ENCODE data around the gene CHPF2.

The CHPF2 gene

GRCh38 chr7:151245360-151246101 lies 13.2 kb downstream of the CHPF2 start (continued):
- TF ChIP-seq, protein P1, sequence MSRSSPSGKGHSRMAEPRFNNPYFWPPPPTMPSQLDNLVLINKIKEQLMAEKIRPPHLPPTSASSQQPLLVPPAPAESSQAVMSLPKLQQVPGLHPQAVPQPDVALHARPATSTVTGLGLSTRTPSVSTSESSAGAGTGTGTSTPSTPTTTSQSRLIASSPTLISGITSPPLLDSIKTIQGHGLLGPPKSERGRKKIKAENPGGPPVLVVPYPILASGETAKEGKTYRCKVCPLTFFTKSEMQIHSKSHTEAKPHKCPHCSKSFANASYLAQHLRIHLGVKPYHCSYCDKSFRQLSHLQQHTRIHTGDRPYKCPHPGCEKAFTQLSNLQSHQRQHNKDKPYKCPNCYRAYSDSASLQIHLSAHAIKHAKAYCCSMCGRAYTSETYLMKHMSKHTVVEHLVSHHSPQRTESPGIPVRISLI (tag by site-specific recombination; IDR thresholded peaks at IDR 0.05) = no peak
- TF ChIP-seq ZNF561 (tag by site-specific recombination; IDR thresholded peaks at IDR 0.05; ENCODE audit: borderline replicate concordance) (no peak), ZEB2 (tag by site-specific recombination; IDR thresholded peaks at IDR 0.05) (0 out of 2 replicates have a peak, but pooled peaks have one; percentile 27), ZNF660 (tag by site-specific recombination; IDR thresholded peaks at IDR 0.05) (0 out of 2 replicates have a peak, but pooled peaks have one; percentile 24), ZFHX2 (tag by site-specific recombination; conservative IDR thresholded peaks at IDR 0.05) (peak; percentile 98), WT1 (tag by site-specific recombination; IDR thresholded peaks at IDR 0.05) (0 out of 2 replicates have a peak, but pooled peaks have one; percentile 8), HOXD13 (CRISPR knock-in tag; IDR thresholded peaks at IDR 0.05; ENCODE audit: borderline replicate concordance) (no peak), ZNF248 (tag by site-specific recombination; IDR thresholded peaks at IDR 0.05) (no peak), ZSCAN30 (tag by site-specific recombination; IDR thresholded peaks at IDR 0.05) (peak; percentile 62; the same call in 1 of the 2 replicates), PATZ1 (tag by site-specific recombination; IDR thresholded peaks at IDR 0.05) (peak; percentile 59), ZNF600 (tag by site-specific recombination; IDR thresholded peaks at IDR 0.05) (0 out of 2 replicates have a peak, but pooled peaks have one; percentile 13), SP2 (tag by site-specific recombination; IDR thresholded peaks at IDR 0.05) (peak; percentile 7; the same call in 1 of the 2 replicates), GLIS2 (tag by site-specific recombination; IDR thresholded peaks at IDR 0.05) (peak; percentile 58), ZBTB20 (tag by site-specific recombination; IDR thresholded peaks at IDR 0.05) (peak; percentile 44; the same call in 1 of the 2 replicates), KLF8 (tag by site-specific recombination; IDR thresholded peaks at IDR 0.05) (0 out of 2 replicates have a peak, but pooled peaks have one; percentile 28), ZNF423 (tag by site-specific recombination; IDR thresholded peaks at IDR 0.05) (peak; percentile 72)
- TF ChIP-seq, protein P2, sequence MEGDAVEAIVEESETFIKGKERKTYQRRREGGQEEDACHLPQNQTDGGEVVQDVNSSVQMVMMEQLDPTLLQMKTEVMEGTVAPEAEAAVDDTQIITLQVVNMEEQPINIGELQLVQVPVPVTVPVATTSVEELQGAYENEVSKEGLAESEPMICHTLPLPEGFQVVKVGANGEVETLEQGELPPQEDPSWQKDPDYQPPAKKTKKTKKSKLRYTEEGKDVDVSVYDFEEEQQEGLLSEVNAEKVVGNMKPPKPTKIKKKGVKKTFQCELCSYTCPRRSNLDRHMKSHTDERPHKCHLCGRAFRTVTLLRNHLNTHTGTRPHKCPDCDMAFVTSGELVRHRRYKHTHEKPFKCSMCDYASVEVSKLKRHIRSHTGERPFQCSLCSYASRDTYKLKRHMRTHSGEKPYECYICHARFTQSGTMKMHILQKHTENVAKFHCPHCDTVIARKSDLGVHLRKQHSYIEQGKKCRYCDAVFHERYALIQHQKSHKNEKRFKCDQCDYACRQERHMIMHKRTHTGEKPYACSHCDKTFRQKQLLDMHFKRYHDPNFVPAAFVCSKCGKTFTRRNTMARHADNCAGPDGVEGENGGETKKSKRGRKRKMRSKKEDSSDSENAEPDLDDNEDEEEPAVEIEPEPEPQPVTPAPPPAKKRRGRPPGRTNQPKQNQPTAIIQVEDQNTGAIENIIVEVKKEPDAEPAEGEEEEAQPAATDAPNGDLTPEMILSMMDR (tag by site-specific recombination; IDR thresholded peaks at IDR 0.05) = 0 out of 2 replicates have a peak, but pooled peaks have one; percentile 19
- TF ChIP-seq, protein P3, sequence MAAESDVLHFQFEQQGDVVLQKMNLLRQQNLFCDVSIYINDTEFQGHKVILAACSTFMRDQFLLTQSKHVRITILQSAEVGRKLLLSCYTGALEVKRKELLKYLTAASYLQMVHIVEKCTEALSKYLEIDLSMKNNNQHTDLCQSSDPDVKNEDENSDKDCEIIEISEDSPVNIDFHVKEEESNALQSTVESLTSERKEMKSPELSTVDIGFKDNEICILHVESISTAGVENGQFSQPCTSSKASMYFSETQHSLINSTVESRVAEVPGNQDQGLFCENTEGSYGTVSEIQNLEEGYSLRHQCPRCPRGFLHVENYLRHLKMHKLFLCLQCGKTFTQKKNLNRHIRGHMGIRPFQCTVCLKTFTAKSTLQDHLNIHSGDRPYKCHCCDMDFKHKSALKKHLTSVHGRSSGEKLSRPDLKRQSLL (tag by site-specific recombination; IDR thresholded peaks at IDR 0.05) = peak; percentile 48; the same call in 1 of the 2 replicates

GRCh38 chr7:151246102-151246850 lies 14.0 kb downstream of the CHPF2 start:
- Histone ChIP-seq H3K4me1 (ENCODE audit: control insufficient read depth, insufficient read depth, low read length) (peaks cover 3% of the 10 kb centered on the region; the same call in 1 of the 2 replicates), H3K4me3 (ENCODE audit: low read depth, low read length) (no peak overlapping the region), H3K36me3 (ENCODE audit: control insufficient read depth in 2 of 2, insufficient read depth in 1 of 2, low read length in 2 of 2) (peaks cover 0 to 19% of the 10 kb centered on the region in 2 experiments; a peak in 1 of 3 replicates), H3K9me3 (ENCODE audit: control insufficient read depth, insufficient read depth, low read depth, low read length) (no peaks in the 10 kb centered on the region), H3K27ac (ENCODE audit: extremely low read depth, low read depth, low read length) (no peak overlapping the region)
- ChIA-PET POLR2A (interaction anchor here (0.8 to 2.0 kb wide), 4 partner anchors 10 to 19 kb away, joined by 3 to 16 read pairs (median 4); partner anchors contain the start of gene ABCF2), CTCF (interaction anchor here (0.6 to 4.6 kb wide), 9 partner anchors 10 to 122 kb away, joined by 3 to 43 read pairs (median 5); partner anchors contain the start of gene ABCF2)
- TF ChIP-seq ZBTB17 (tag by site-specific recombination; IDR thresholded peaks at IDR 0.05) = peak; percentile 47; the same call in 1 of the 2 replicates
- no peak for TF ChIP-seq ZNF266 (tag by site-specific recombination; IDR thresholded peaks at IDR 0.05; ENCODE audit: low read depth)
- peak; percentile 8; the same call in 1 of the 2 replicates for TF ChIP-seq SP3 (tag by site-specific recombination; IDR thresholded peaks at IDR 0.05)
